Liver (tissue), 9 donors: ENCODE measurements around the gene SCAP. TPM values are rescaled to one million over a fixed set of nuclear protein-coding genes. Genes with fewer than 3 reads are reported as not detected.

Experiments used
- DNase-seq: peaks from one replicate; pipeline ENCODE4 v3.0.0-alpha.2; 2017; ENCODE audit warnings: low spot score
- H3K27ac ChIP-seq, 2 donors: one replicate each; pipeline ENCODE4 v1.7.0; 2013; ENCODE audit warnings: inconsistent platforms in 2 of 2, low read length in 2 of 2, control low read depth in 1 of 2, low read depth in 1 of 2, mild to moderate bottlenecking in 1 of 2
- H3K27me3 ChIP-seq, 4 donors: one replicate each; pipeline versions ENCODE4 v1.6.1 to v1.7.0; 2013; ENCODE audit warnings: low read length in 3 of 4, inconsistent platforms in 1 of 4, mild to moderate bottlenecking in 1 of 4, moderate library complexity in 1 of 4; ENCODE audit not compliant: control insufficient read depth in 4 of 4, insufficient read depth in 4 of 4
- H3K36me3 ChIP-seq, 4 donors: one replicate each; pipeline versions ENCODE4 v1.6.1 to v1.7.0; 2013; ENCODE audit warnings: low read length in 3 of 4, mild to moderate bottlenecking in 3 of 4, low read depth in 1 of 4, moderate library complexity in 1 of 4; ENCODE audit not compliant: control insufficient read depth in 4 of 4, insufficient read depth in 3 of 4
- H3K4me1 ChIP-seq, 4 donors: one replicate each; pipeline versions ENCODE4 v1.6.1 to v1.7.0; 2013; ENCODE audit warnings: low read length in 3 of 4, mild to moderate bottlenecking in 3 of 4, moderate library complexity in 1 of 4; ENCODE audit not compliant: control insufficient read depth in 4 of 4, insufficient read depth in 4 of 4
- H3K4me3 ChIP-seq, 3 donors: one replicate each; pipeline versions ENCODE4 v1.6.1 to v1.7.0; 2013; ENCODE audit warnings: low read length in 3 of 3, control low read depth in 1 of 3, low read depth in 1 of 3, mild to moderate bottlenecking in 1 of 3
- H3K9ac ChIP-seq, 2 donors: one replicate each; pipeline ENCODE4 v1.7.0; 2013; ENCODE audit warnings: low read length in 2 of 2, mild to moderate bottlenecking in 2 of 2, moderate library complexity in 2 of 2, control low read depth in 1 of 2, low read depth in 1 of 2
- H3K9me3 ChIP-seq, 4 donors: one replicate each; pipeline versions ENCODE4 v1.6.1 to v1.7.0; 2013; ENCODE audit warnings: low read length in 3 of 4; ENCODE audit not compliant: control insufficient read depth in 4 of 4
- EGR1 ChIP-seq, 2 donors: IDR thresholded peaks; 2 replicates each; pipeline ENCODE4 v1.6.1; 2016 to 2018; ENCODE audit warnings: antibody characterized with exemption in 2 of 2, low read depth in 2 of 2
- FOXA1 ChIP-seq: IDR thresholded peaks from 2 replicates; pipeline ENCODE4 v1.6.1; 2016; ENCODE audit warnings: antibody characterized with exemption
- FOXA2 ChIP-seq: IDR thresholded peaks from 2 replicates; pipeline ENCODE4 v1.6.1; 2016; ENCODE audit warnings: antibody characterized with exemption
- GABPA ChIP-seq, 2 donors: IDR thresholded peaks in 1 of 2; conservative IDR thresholded peaks in 1 of 2; 2 replicates each; pipeline ENCODE4 v1.6.1; 2016; ENCODE audit warnings: antibody characterized with exemption in 2 of 2, mild to moderate bottlenecking in 1 of 2, moderate library complexity in 1 of 2
- HNF4A ChIP-seq, 2 donors: conservative IDR thresholded peaks; 2 replicates each; pipeline ENCODE4 v1.6.1; 2016; ENCODE audit warnings: antibody characterized with exemption in 2 of 2, mild to moderate bottlenecking in 2 of 2
- HNF4G ChIP-seq: IDR thresholded peaks from 2 replicates; pipeline ENCODE4 v1.6.1; 2016; ENCODE audit warnings: antibody characterized with exemption
- JUND ChIP-seq, 2 donors: IDR thresholded peaks; 2 replicates each; pipeline ENCODE4 v1.6.1; 2016; ENCODE audit warnings: antibody characterized with exemption in 2 of 2
- MAX ChIP-seq: IDR thresholded peaks from 2 replicates; pipeline ENCODE4 v1.6.1; 2016; ENCODE audit warnings: antibody characterized with exemption
- RAD21 ChIP-seq, 2 donors: IDR thresholded peaks; 2 replicates each; pipeline ENCODE4 v1.6.1; 2016; ENCODE audit warnings: antibody characterized with exemption in 2 of 2, mild to moderate bottlenecking in 2 of 2
- REST ChIP-seq: IDR thresholded peaks from 2 replicates; pipeline ENCODE4 v1.6.1; 2016; ENCODE audit warnings: antibody characterized with exemption, mild to moderate bottlenecking
- RXRA ChIP-seq, 2 donors: IDR thresholded peaks; 2 replicates each; pipeline ENCODE4 v1.6.1; 2017 to 2018; ENCODE audit warnings: antibody characterized with exemption in 2 of 2, mild to moderate bottlenecking in 1 of 2
- SP1 ChIP-seq: IDR thresholded peaks from 2 replicates; pipeline ENCODE4 v1.6.1; 2018; ENCODE audit warnings: antibody characterized with exemption, mild to moderate bottlenecking
- TAF1 ChIP-seq: conservative IDR thresholded peaks from 2 replicates; pipeline ENCODE4 v1.6.1; 2016; ENCODE audit warnings: antibody characterized with exemption, mild to moderate bottlenecking
- WGBS: extraction: QIAGEN DNeasy Blood & Tissue Kit; methylation state at CpG from one replicate; pipeline ENCODE4 v1.1.7; 2013; 5-methylcytosine and 5-hydroxymethylcytosine counted together
- polyA plus RNA-seq, 2 donors: library from polyadenylated mRNA; stranded (reverse) in 1 of 2; unstranded in 1 of 2; fragments of 200-250 nt in 1 of 2; fragments of >200 nt in 1 of 2; fragmentation: Nextera tagmentation in 1 of 2; extraction: Ambion mirVana in 1 of 2; gene quantifications; one replicate each; pipeline versions ENCODE4 v1.2.1 to v1.2.3, GENCODE V29; 2013 to 2015
- total RNA-seq, 2 donors: library from RNA; depleted of rRNA; stranded (reverse); fragments of >200 nt; gene quantifications; one replicate each; pipeline ENCODE4 v1.2.3, GENCODE V29; 2014
- TF ChIP-seq, protein P1 (sequence below): fragments of 150-350 bp; IDR thresholded peaks from 2 replicates; pipeline ENCODE4 v1.5.1; 2017; ENCODE audit warnings: improper control_type of control experiment, low read depth, low read length; ENCODE audit not compliant: missing input control
- TF ChIP-seq, protein P2 (sequence below): IDR thresholded peaks from 2 replicates; pipeline ENCODE4 v1.6.1; 2016; ENCODE audit warnings: antibody characterized with exemption
- donor health status: healthy.
- donor health status: healthy.
- donor health status: healthy.
- donor health status: healthy.
- donor health status: healthy.

Gene SCAP
- total and polyA plus RNA-seq, 4 donors, result 25.9 to 84.8 (median 59.3) TPM

GRCh38 chr3:47384425-47384824 is 91.3 kb downstream of the SCAP start:
- TF ChIP-seq, protein P1, sequence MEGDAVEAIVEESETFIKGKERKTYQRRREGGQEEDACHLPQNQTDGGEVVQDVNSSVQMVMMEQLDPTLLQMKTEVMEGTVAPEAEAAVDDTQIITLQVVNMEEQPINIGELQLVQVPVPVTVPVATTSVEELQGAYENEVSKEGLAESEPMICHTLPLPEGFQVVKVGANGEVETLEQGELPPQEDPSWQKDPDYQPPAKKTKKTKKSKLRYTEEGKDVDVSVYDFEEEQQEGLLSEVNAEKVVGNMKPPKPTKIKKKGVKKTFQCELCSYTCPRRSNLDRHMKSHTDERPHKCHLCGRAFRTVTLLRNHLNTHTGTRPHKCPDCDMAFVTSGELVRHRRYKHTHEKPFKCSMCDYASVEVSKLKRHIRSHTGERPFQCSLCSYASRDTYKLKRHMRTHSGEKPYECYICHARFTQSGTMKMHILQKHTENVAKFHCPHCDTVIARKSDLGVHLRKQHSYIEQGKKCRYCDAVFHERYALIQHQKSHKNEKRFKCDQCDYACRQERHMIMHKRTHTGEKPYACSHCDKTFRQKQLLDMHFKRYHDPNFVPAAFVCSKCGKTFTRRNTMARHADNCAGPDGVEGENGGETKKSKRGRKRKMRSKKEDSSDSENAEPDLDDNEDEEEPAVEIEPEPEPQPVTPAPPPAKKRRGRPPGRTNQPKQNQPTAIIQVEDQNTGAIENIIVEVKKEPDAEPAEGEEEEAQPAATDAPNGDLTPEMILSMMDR, result no peak
- TF ChIP-seq, protein P2, sequence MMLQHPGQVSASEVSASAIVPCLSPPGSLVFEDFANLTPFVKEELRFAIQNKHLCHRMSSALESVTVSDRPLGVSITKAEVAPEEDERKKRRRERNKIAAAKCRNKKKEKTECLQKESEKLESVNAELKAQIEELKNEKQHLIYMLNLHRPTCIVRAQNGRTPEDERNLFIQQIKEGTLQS, result no peak
- TF ChIP-seq EGR1 (IDR thresholded peaks at IDR 0.05; ENCODE audit: low read depth in 2 of 2) (no peak), JUND (IDR thresholded peaks at IDR 0.05) (no peak), TAF1 (no peak), GABPA (IDR thresholded peaks at IDR 0.05 in 1 of 2, conservative IDR thresholded peaks at IDR 0.05 in 1 of 2) (no peak), RXRA (IDR thresholded peaks at IDR 0.05) (no peak), FOXA2 (no peak), HNF4A (conservative IDR thresholded peaks at IDR 0.05) (no peak), HNF4G (no peak), MAX (no peak)
- Histone ChIP-seq H3K4me3 (no peak overlapping the region), H3K9ac (no peak overlapping the region), H3K27ac (no peak overlapping the region), H3K27me3 (no peaks in the 10 kb centered on the region), H3K9me3 (no peaks in the 10 kb centered on the region), H3K36me3 (peaks cover 0 to 5% (median 1%) of the 10 kb centered on the region in 4 donors), H3K4me1 (peaks cover 3 to 22% (median 13%) of the 10 kb centered on the region in 4 donors)
- WGBS, result 86% methylated on average over 4 of the region's 4 CpGs
- DNase-seq, result no peak

- WGBS, result 10% methylated on average over 44 of the region's 44 CpGs
- TF ChIP-seq RAD21 (IDR thresholded peaks at IDR 0.05) (peak in 1 of 2 donors; percentile 18), REST (no peak), FOXA2 (no peak), FOXA1 (no peak), SP1 (no peak), TAF1 (no peak)
- no peaks in the 10 kb centered on the region for H3K9me3 ChIP-seq
These were observed 94.2 kb downstream of the SCAP start for GRCh38 chr3:47381317-47382157.

More at GRCh38 chr3:47381317-47382157, 94.2 kb downstream of the SCAP start:
- Histone ChIP-seq H3K9ac (peak overlapping the region; percentile 58 to 82), H3K27me3 (no peaks in the 10 kb centered on the region), H3K4me1 (peaks cover 7 to 29% (median 17%) of the 10 kb centered on the region in 4 donors), H3K27ac (peak overlapping the region; percentile 95 to 97), H3K36me3 (no peaks in the 10 kb centered on the region), H3K4me3 (peak overlapping the region; percentile 72 to 98 (median 88))
- DNase-seq, result peak; percentile 85
